HPDE6-E6E7 (cell line): ENCODE data around the gene CXCR4.
"Not testable (repeated sequence)": the region's sequence is repeated elsewhere in the genome, so short reads cannot be mapped to it uniquely, and the experiment has no call there.

ENCODE experiments used
- DNase-seq: peaks from one replicate; pipeline ENCODE4 v3.0.0; 2011; ENCODE audit warnings: missing footprints; ENCODE audit errors: extremely low spot score

CXCR4 gene

GRCh38 chr2:136115183-136115761 is 2.7 kb downstream of the CXCR4 start:
- no peak for DNase-seq

DNA sequence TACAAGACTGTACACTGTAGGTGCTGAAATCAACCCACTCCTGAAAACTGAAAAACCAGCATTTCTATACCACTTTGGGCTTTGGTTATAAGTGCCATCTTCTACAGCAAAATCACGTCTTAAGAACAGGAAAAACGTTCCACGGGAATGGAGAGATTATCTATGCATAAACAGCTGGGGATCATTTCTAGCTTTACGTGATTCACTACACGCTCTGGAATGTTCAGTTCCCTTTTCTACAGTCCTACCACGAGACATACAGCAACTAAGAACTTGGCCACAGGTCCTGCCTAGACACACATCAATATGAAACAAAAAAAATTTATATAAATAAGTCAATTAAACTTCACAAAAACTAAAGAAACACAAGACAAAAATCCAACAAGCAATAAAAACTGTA is 3.6 kb downstream of the CXCR4 start:
- no peak for DNase-seq

- no peak for DNase-seq
These were observed 4.6 kb downstream of the CXCR4 start for GRCh38 chr2:136113209-136113971.

DNA sequence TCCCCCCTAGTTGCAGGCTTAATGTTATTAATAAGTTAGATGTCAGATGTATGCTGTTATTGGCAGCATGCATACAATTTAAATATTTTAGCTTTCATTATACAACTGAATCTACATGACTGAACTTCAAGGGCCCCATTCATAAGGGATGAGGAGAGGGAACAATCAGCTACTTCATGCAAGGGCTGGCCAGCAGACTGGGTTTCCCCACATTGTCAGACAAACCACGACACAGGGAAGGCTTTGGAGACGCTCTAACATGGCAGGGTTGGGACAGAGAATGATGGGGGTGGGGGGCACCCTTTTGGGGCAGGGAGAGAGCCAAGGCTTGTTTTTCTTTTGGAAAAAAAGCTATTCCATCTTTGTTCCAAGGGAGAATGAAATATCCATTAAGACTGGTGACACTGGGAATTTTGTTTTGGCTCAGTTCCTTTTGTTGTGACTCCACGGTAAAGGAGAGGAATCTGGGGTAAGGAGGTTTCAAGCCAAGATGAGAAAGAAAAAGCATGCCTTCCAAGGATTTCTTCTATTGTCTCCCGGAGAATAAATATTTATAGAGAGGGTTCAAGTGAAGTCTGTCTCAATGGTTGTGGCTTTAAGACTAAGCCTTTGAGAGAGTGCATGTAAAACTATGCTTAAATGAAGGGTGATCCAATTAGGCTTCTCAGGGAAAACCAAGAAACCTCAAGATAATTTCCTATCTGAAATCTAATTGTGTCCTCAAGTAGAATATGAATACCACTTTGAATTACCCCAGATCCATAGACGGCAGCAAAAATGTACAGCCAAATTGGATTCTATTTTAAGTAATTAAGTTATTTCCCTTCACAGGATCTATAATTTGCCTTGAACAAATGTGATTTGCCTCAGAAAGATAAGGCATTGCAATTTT is 5.4 kb downstream of the CXCR4 start:
- no peak for DNase-seq

DNA sequence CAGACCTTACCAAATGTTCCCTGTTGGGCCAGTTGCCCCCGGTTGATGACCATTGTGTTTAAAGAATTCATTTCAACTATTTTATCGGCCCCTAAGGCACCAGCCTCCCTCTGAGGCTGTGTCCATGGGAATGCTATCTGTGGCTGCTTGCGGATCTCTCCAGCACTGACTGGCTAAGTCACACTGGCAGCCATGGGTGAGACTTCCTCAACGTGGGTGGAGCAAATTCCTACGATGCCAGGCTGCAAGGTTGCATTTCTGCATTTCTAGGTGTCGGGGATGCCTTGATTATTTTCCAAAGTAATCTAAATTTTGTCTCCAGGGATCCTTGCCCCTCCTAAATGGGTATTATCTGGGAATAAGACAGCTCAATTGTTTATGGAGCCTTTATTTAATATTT is 6.2 kb downstream of the CXCR4 start:
- no peak for DNase-seq

- DNase-seq = no peak
These were observed 7.4 kb downstream of the CXCR4 start for GRCh38 chr2:136110526-136110925.

DNA sequence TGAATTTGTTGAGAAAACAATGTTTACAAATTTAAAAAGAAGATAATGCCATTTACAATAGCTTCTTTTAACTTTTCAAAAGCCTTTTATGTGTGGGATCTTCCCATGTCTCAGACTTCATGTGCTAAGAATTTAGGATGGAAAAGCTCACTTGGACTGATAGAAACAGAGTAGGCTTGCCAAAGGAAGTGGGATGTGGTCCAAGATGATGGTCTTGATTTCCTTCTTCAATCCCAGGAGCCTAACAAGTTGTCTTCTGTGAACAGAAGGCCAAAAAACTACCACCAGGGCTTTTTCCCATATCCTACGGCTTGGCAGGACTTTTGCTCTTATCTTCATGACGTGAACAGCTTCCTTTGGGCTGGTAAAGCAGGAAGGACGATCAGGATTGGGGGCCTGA is 9.5 kb downstream of the CXCR4 start:
- no peak for DNase-seq

- DNase-seq = no peak
These were observed 10.6 kb downstream of the CXCR4 start for GRCh38 chr2:136107051-136108033.

DNA sequence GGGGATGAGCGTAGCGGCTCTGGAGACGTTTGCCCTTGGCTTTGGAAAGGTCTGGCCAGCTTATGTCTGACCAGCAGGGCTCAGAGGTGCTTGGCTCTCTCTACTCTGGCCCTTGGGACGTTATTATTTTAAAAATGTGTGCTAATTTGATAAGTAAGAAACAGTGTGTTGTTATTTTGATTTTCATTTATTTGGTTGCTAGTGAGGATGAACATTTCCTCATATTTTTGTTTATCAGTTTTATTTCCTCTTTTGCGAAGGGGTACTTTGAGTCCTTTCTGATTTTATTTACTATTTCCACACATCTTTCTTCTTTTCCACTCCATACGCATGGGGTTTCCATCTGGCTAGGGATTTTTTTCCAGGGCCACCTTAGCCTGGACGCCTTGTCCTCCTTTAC is 11.4 kb downstream of the CXCR4 start:
- no peak for DNase-seq

- no peak for DNase-seq
These were observed 13.0 kb downstream of the CXCR4 start for GRCh38 chr2:136104977-136105376.

- no peak for DNase-seq
These were observed 16.9 kb downstream of the CXCR4 start for GRCh38 chr2:136101042-136101441.

DNA sequence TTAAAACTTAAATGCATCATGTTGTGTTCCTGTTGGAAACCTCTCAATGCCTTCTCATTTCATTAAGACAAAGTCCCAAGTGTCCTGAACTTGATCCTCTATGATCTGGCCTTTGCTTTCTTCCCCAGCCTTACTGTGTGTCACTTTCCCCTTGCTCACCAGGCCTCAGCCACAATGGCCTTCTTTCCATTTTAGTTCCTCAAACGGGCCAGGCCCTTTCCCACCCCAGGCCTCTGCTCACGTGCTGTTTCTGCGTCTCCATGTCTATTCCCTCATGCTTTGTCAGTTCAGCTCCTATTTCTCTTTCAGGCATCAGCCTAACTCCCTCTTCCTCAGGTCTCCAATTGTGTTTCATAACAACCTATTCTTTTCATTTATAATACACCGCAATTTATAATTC is 19.5 kb downstream of the CXCR4 start:
- no peak for DNase-seq

GRCh38 chr2:136093583-136093982 is 24.4 kb downstream of the CXCR4 start:
- no peak for DNase-seq

DNA sequence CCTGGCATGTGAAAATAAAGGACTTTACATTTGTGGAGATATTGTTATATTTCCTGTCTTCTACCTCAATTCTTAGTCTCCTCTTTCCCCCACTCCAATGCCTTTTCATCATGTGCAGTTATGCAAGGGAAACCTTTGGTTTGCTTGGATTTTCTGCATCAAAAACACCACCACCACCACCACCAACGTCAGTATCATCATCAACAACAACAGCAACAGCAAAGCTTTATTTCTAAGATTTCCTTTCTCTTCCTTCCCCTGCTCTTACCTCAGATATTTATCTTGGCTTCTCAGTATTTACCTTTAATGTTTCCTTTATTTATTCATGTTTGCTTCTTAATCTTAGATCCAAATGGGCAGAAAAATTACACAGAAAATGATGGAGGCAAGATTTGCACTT is 26.1 kb downstream of the CXCR4 start:
- DNase-seq = no peak

DNA sequence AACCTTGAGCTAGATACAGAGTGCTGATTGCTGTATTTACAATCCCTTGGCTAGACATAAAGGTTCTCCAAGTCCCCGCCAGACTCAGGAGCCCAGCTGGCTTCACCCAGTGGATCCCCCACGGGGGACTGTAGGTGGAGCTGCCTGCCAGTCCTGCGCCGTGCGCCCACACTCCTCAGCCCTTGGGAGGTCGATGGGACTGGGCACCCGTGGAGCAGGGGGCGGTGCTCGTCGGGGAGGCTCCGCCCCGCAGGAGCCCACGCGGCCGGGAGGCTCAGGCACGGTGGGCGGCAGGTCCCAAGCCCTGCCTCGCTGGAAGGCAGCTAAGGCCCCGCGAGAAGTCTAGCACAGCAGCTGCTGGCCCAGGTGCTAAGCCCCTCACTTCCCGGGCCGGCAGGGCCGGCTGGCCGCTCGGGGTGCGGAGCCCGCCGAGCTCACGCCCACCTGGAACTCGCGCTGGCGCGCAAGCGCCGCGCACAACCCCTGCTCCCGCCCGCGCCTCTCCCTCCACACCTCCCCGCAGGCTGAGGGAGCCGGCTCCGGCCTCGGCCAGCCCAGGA is 30.0 kb downstream of the CXCR4 start:
- DNase-seq = not testable (repeated sequence)

DNA sequence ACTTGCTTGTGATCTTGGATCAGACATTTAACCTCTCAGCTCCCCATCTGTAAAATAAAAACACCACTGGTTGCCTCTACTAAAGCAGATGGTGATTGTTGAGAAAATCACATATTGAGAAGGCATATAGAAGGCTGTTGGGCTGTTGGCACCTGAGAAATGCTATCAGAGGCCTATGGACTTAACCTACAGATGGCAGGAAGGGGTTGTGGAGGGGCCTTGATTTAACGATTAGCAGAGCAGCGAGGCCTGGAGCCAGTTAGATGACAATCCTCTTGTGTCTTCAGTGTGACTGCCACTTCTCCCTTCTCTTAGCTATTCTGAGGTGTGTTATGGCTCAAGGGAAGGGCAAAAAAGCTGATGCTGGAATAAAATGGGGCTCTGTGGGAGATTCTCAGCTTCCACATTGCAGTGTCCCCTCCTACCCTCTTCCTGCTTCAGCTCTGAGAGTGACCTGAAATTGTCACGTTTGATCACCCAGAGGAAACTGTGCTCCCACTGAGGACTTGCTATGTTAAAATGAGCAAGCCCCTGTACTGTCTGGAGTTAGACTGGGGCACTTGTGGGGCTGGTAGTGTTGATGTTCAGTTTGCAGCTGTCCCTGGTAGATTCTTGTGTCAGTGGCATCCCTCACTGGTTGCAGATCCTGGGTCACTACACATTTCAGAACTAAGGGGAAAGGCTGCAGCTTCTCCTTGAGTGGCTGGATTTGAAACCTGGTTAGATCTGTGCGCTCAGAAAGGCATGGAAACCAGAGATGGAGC is 31.5 kb downstream of the CXCR4 start:
- no peak for DNase-seq

DNA sequence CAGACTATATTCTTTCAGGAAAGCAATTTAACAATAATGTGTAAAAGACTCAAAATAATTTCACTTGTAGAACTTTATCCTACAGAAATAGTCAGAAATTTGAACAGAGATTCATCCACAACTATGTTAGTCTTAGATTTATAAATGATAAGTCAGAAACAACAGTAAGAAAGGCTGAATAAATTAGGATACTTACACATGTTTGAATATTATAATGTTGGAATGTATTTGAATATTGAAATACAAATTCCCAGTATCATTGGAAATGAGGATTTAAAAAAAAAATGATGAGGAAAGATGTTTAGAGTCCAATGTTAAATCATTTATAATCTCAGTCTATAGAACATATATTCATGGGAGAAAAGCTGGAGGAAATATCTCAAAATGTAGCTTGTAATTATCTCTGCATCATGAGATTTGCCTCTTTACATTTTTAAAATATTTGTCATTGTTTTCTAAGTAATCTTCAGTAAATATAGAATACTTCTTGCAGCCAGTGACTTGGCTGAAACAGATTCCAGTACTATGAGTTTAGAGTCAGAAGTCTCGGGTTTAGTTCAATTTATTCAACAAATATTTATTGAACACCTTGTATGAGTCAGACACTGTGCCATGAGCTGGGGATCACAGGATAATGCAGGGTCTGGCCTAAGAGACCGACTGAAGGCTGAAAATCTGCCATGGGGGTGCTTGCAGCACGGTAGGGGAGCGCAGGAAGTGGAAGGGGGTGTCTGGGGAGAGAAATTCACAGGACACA is 32.3 kb downstream of the CXCR4 start:
- DNase-seq = no peak

DNA sequence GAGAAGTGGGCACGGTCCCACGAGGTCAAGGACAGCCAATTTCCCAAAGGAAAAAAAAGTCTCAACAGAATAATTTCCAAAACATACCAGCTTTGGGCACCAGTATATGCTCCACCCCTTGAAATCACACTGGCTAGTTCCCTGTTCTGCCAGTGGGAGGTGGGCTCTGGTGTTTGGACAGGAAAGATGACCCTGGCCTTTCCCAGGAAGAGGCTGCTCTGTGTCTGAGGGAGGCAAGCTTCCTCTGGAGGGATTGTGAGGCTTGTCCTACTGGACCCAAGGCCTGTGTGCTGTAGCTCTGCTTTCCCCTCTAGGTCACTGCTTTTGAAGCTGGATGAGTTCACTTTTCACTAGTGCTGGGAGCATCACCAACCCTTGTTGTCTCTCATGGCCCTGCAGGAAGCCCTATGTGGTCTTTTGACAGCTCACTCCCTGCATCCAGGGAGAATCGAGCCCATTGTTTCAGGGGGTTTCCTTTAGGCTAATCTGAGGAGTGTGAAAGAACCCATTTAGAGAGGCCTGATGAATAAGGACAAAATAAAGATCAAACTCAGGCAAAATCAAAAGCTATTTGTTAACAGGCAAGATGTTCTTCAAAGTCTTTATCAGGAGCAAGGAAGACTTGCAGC is 36.3 kb downstream of the CXCR4 start:
- no peak for DNase-seq

- DNase-seq = no peak
These were observed 37.8 kb downstream of the CXCR4 start for GRCh38 chr2:136080114-136080513.
